Frontal cortex (tissue), 4 donors: ENCODE results near the gene MBNL2. TPM values are rescaled to one million over a fixed set of nuclear protein-coding genes. Genes with fewer than 3 reads are reported as not detected.

Experiments
- DNase-seq, 2 donors: peaks; one replicate each; pipeline ENCODE4 v3.0.0; 2012; ENCODE audit warnings: low spot score in 2 of 2
- FAIRE-seq: peaks from 2 replicates; lab custom pipeline; 2012; peaks lifted over from hg19 to GRCh38; lab: Jason Lieb, UNC
- total RNA-seq: library from RNA; depleted of rRNA; stranded (reverse); fragments of >200 nt; gene quantifications from one replicate; pipeline ENCODE4 v1.2.3, GENCODE V29; 2014
- donor health status: control.
- donor health status: control.
- donor health status: control.

MBNL2 gene
- total RNA-seq, 1 donor from 2014 or later = 26.5 TPM

- FAIRE-seq = no peak
- DNase-seq = no peak
These were observed 164.8 kb downstream of the MBNL2 start for GRCh38 chr13:97386801-97387484.

- DNase-seq (no peak), FAIRE-seq (no peak)
These were observed 165.3 kb downstream of the MBNL2 start for GRCh38 chr13:97387485-97387839.

- no peak for FAIRE-seq
- no peak for DNase-seq
These were observed 165.8 kb downstream of the MBNL2 start for GRCh38 chr13:97387890-97388289.

GRCh38 chr13:97388373-97388772 lies 166.2 kb downstream of the MBNL2 start:
- FAIRE-seq = no peak
- no peak for DNase-seq

- DNase-seq (no peak), FAIRE-seq (no peak)
These were observed 168.9 kb downstream of the MBNL2 start for GRCh38 chr13:97390941-97391600.

DNA sequence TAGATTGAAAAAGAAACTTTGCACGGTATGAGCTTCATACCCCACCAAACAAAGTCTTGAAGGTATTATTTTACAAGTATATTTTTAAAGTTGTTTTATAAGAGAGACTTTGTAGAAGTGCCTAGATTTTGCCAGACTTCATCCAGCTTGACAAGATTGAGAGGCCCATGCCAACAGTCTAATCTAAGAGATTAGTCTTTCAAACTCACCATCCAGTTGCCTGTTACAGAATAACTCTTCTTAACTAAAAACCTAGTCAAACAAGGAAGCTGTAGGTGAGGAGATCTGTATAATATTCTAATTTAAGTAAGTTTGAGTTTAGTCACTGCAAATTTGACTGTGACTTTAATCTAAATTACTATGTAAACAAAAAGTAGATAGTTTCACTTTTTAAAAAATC lies 169.9 kb downstream of the MBNL2 start:
- no peak for DNase-seq
- no peak for FAIRE-seq

GRCh38 chr13:97394542-97394941 lies 172.4 kb downstream of the MBNL2 start:
- DNase-seq = no peak

GRCh38 chr13:97395447-97396136 lies 173.5 kb downstream of the MBNL2 start:
- FAIRE-seq (no peak), DNase-seq (no peak)

More at GRCh38 chr13:97394542-97394941, 172.4 kb downstream of the MBNL2 start:
- no peak for FAIRE-seq

DNA sequence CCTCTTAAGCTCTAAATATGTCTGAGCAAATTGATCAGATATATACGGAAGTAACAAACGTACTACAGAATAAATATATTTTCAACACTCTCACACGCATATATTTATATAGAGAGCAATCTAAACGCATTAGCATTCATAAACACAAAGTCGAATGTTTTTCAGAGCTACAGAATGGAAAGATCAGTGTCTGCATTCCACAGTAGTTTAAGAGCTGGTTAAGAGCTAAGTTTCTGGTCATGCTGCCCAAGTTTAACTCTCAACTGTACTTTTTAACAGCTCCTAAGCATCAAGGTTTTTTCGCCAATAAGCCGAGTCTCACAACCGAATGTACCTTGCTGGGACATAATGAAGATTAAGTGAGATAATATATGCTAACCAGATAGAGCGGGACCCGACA lies 175.1 kb downstream of the MBNL2 start:
- no peak for DNase-seq
- no peak for FAIRE-seq

GRCh38 chr13:97401421-97401820 lies 179.3 kb downstream of the MBNL2 start:
- DNase-seq (no peak), FAIRE-seq (no peak)

GRCh38 chr13:97403893-97404750 lies 182.0 kb downstream of the MBNL2 start:
- DNase-seq = no peak
- no peak for FAIRE-seq

DNA sequence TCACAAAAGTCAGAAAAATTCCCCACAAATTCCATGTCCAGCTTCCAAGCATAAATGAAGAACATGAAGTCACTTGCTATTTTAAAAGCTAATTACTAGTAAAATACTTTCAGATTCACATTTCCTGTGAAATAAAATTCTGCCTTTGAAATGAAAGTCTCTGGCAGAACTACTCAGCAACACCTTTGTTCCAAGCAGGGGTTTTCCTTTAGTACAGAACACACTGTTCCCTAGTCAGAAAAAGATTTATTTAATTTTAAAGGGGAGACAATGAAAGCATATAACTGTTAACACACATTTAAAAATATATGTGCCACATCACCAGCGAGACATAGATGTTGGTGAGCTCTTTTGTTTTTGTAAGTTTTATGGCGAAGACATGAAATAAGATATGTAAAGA lies 185.4 kb downstream of the MBNL2 start:
- FAIRE-seq (no peak), DNase-seq (no peak)

- no peak for DNase-seq
- no peak for FAIRE-seq
These were observed 186.8 kb downstream of the MBNL2 start for GRCh38 chr13:97408938-97409337.

- no peak for FAIRE-seq
- no peak for DNase-seq
These were observed 189.9 kb downstream of the MBNL2 start for GRCh38 chr13:97411984-97412383.

- FAIRE-seq (no peak), DNase-seq (no peak)
These were observed 191.6 kb downstream of the MBNL2 start for GRCh38 chr13:97413694-97414093.

- no peak for DNase-seq
- no peak for FAIRE-seq
These were observed 192.3 kb downstream of the MBNL2 start for GRCh38 chr13:97414392-97414791.

GRCh38 chr13:97417698-97418097 lies 195.6 kb downstream of the MBNL2 start:
- DNase-seq = no peak
- FAIRE-seq = no peak

- FAIRE-seq (no peak), DNase-seq (no peak)
These were observed 200.3 kb downstream of the MBNL2 start for GRCh38 chr13:97422118-97423054.
